B cell (primary cell): Measurements from ENCODE around the gene PPARG. TPM values are rescaled to one million over a fixed set of nuclear protein-coding genes. Genes with fewer than 3 reads are reported as not detected.

Experiments
- ATAC-seq: fragments of 200-7000 bp; cut with Tn5 transposase; one replicate; pipeline ENCODE4 v1.10.0; 2021; ENCODE audit warnings: low read depth, mild to moderate bottlenecking, moderate number of reproducible peaks, moderate library complexity
- CTCF ChIA-PET: fragments of 350-600 bp; sonication (Branson Sonifier 250); formaldehyde crosslinking; loops from one replicate; lab custom pipeline; 2021; ENCODE audit warnings: antibody characterized with exemption, inconsistent platforms; lab: Charles Lee
- POLR2A ChIA-PET: fragments of 350-600 bp; sonication (Branson Sonifier 250); formaldehyde crosslinking; loops from one replicate; lab custom pipeline; 2021; ENCODE audit warnings: antibody characterized with exemption; lab: Charles Lee
- DNase-seq: peaks from one replicate; pipeline ENCODE4 v3.0.0; 2013
- H2AFZ ChIP-seq: 2 replicates; pipeline ENCODE4 v1.6.1; 2012; ENCODE audit warnings: mild to moderate bottlenecking, low read depth, low read length; ENCODE audit not compliant: insufficient read depth, poor library complexity, severe bottlenecking
- H3K27ac ChIP-seq, 2 donors: 1 replicate in 1 of 2; 2 replicates in 1 of 2; pipeline ENCODE4 v1.5.1; 2012 to 2013; ENCODE audit warnings: low read length in 2 of 2, mild to moderate bottlenecking in 2 of 2, moderate library complexity in 1 of 2
- H3K27me3 ChIP-seq, 4 experiments: fragments of 200-600 bp in 1 of 4; sonication (generic) in 1 of 4; replicated peaks in 1 of 4; 1 replicate in 2 of 4; 2 replicates in 2 of 4; pipeline versions ENCODE4 v1.6.1 to v1.7.0; 2013 to 2016; ENCODE audit warnings: low read length in 3 of 4, mild to moderate bottlenecking in 2 of 4, mixed read lengths in 1 of 4, moderate library complexity in 1 of 4; ENCODE audit not compliant: insufficient read depth in 4 of 4, control insufficient read depth in 3 of 4; ENCODE audit errors: control extremely low read depth in 1 of 4
- H3K36me3 ChIP-seq, 2 experiments: replicated peaks in 1 of 2; 1 replicate in 1 of 2; 2 replicates in 1 of 2; pipeline versions ENCODE4 v1.6.1 to v1.7.1; 2013; ENCODE audit warnings: low read length in 1 of 2; ENCODE audit not compliant: insufficient read depth in 2 of 2, control insufficient read depth in 1 of 2; ENCODE audit errors: control extremely low read depth in 1 of 2, extremely low read depth in 1 of 2
- H3K4me1 ChIP-seq, 2 donors: fragments of 200-600 bp in 1 of 2; sonication (generic) in 1 of 2; 1 replicate in 1 of 2; 2 replicates in 1 of 2; pipeline versions ENCODE4 v1.5.1 to v1.6.1; 2013 to 2017; ENCODE audit warnings: low read length in 2 of 2; ENCODE audit not compliant: control insufficient read depth in 2 of 2, insufficient read depth in 2 of 2
- H3K4me2 ChIP-seq: replicated peaks from 2 replicates; pipeline ENCODE3; 2012; ENCODE audit warnings: mild to moderate bottlenecking, low read depth, low read length; ENCODE audit not compliant: poor library complexity, severe bottlenecking
- H3K4me3 ChIP-seq, 5 experiments: fragments of 200-600 bp in 1 of 5; sonication (generic) in 1 of 5; 1 replicate in 3 of 5; 2 replicates in 2 of 5; pipeline versions ENCODE4 v1.5.1 to v1.7.0; 2011 to 2016; ENCODE audit warnings: low read length in 4 of 5, mild to moderate bottlenecking in 4 of 5, low read depth in 2 of 5, control low read depth in 1 of 5, moderate library complexity in 1 of 5; ENCODE audit not compliant: insufficient read depth in 1 of 5; ENCODE audit errors: control extremely low read depth in 1 of 5, extremely low read depth in 1 of 5
- H3K79me2 ChIP-seq: fragments of 200-600 bp; sonication (generic); one replicate; pipeline ENCODE4 v1.6.0; 2016; ENCODE audit warnings: low read length; ENCODE audit not compliant: control insufficient read depth, insufficient read depth
- H3K9ac ChIP-seq: fragments of 200-600 bp; sonication (generic); 2 replicates; pipeline ENCODE4 v1.6.1; 2017; ENCODE audit warnings: mild to moderate bottlenecking, low read length, moderate library complexity
- H3K9me3 ChIP-seq, 3 donors: one replicate each; pipeline versions ENCODE4 v1.6.1 to v1.7.1; 2013; ENCODE audit warnings: low read length in 2 of 3; ENCODE audit not compliant: control insufficient read depth in 2 of 3, insufficient read depth in 1 of 3; ENCODE audit errors: control extremely low read depth in 1 of 3
- H4K20me1 ChIP-seq: 2 replicates; pipeline ENCODE4 v1.6.0; 2012; ENCODE audit warnings: mild to moderate bottlenecking, low read length; ENCODE audit not compliant: insufficient read depth, control insufficient read depth, poor library complexity, severe bottlenecking
- H3K27ac Mint-ChIP-seq: one replicate; pipeline ENCODE4 v1.8.0; 2021; ENCODE audit warnings: mixed read lengths
- H3K27me3 Mint-ChIP-seq: one replicate; pipeline ENCODE4 v1.8.0; 2021; ENCODE audit warnings: mixed read lengths
- H3K4me1 Mint-ChIP-seq: one replicate; pipeline ENCODE4 v1.8.0; 2021; ENCODE audit warnings: mixed read lengths
- H3K4me3 Mint-ChIP-seq: one replicate; pipeline ENCODE4 v1.8.0; 2021; ENCODE audit warnings: mixed read lengths
- H3K9me3 Mint-ChIP-seq: one replicate; pipeline ENCODE4 v1.8.0; 2022; ENCODE audit warnings: mixed read lengths; ENCODE audit not compliant: insufficient read depth
- CTCF ChIP-seq: fragments of 200-600 bp; IDR thresholded peaks from one replicate; pipeline ENCODE4 v1.8.0; 2022; ENCODE audit warnings: antibody characterized with exemption, mild to moderate bottlenecking
- EZH2 ChIP-seq: IDR thresholded peaks from 2 replicates; pipeline ENCODE4 v1.6.1; 2012; ENCODE audit warnings: borderline replicate concordance, low read depth, mild to moderate bottlenecking, moderate library complexity, low read length; ENCODE audit not compliant: insufficient read depth, poor library complexity, severe bottlenecking
- WGBS: methylation state at CpG from one replicate; pipeline ENCODE4 v1.1.5; 2013; ENCODE audit warnings: missing lambda C conversion rate; ENCODE audit not compliant: insufficient coverage; 5-methylcytosine and 5-hydroxymethylcytosine counted together
- intact Hi-C: fragments of 100-400 bp; cut with micrococcal nuclease; formaldehyde crosslinking; loops from one replicate; pipeline ENCODE4 v1.10.0; 2022
- polyA plus RNA-seq: library from polyadenylated mRNA; depleted of rRNA; stranded (reverse); fragments of >200 nt; gene quantifications from 2 replicates; pipeline ENCODE4 v1.2.3, GENCODE V29; 2012
- total RNA-seq, 2 donors: library from RNA; stranded (reverse); fragments of 120-200 nt in 1 of 2; gene quantifications; 1 replicate in 1 of 2; 2 replicates in 1 of 2; pipeline versions ENCODE4 v1.2.3 to v1.2.4, GENCODE V29; 2013 to 2022

PPARG gene
- total and polyA plus RNA-seq, 2 donors (not counting 1 experiment from before 2014, with no cell fraction given) = 0.12 to 0.44 TPM

- no peaks in the 10 kb centered on the region for H3K79me2 ChIP-seq
- TF ChIP-seq CTCF = no peak
- no peak for TF ChIP-seq EZH2
- POLR2A ChIA-PET = no interaction called here
- DNase-seq = no peak
- H3K9me3 ChIP-seq = no peaks in the 10 kb centered on the region
- intact Hi-C loops = no loop called here
- ATAC-seq = no peak
- H3K27me3 ChIP-seq = no peaks in the 10 kb centered on the region
- no peaks in the 10 kb centered on the region for H3K4me1 ChIP-seq
- no peak overlapping the region for H3K9ac ChIP-seq
- H2AFZ ChIP-seq = no peak overlapping the region
- no peak overlapping the region for H3K4me2 ChIP-seq
- H3K27ac Mint-ChIP-seq = no peak overlapping the region
- CTCF ChIA-PET = interaction anchor here (2.9 kb wide), 1 partner anchor 10 kb away, joined by 17 read pairs; no protein-coding TSS in a partner anchor
- no peak overlapping the region for H3K27ac ChIP-seq
- no peaks in the 10 kb centered on the region for H3K27me3 Mint-ChIP-seq
- no peaks in the 10 kb centered on the region for H4K20me1 ChIP-seq
- no peak overlapping the region for H3K4me3 ChIP-seq
- H3K9me3 Mint-ChIP-seq = no peaks in the 10 kb centered on the region
- H3K36me3 ChIP-seq = no peaks in the 10 kb centered on the region
- H3K4me1 Mint-ChIP-seq = peaks cover 6% of the 10 kb centered on the region
- 100% methylated on average over 1 of the region's 5 CpGs for WGBS
- H3K4me3 Mint-ChIP-seq = no peak overlapping the region
These were observed 181.2 kb downstream of the PPARG start for GRCh38 chr3:12470111-12470510.

- Mint-ChIP-seq H3K27ac (no peak overlapping the region), H3K4me3 (no peak overlapping the region), H3K27me3 (no peaks in the 10 kb centered on the region), H3K9me3 (no peaks in the 10 kb centered on the region), H3K4me1 (peaks cover 6% of the 10 kb centered on the region)
- Histone ChIP-seq H3K9me3 (no peaks in the 10 kb centered on the region), H3K79me2 (no peaks in the 10 kb centered on the region), H3K36me3 (no peaks in the 10 kb centered on the region), H3K4me1 (no peaks in the 10 kb centered on the region), H2AFZ (peak overlapping the region; percentile 21), H3K4me2 (no peak overlapping the region), H3K9ac (no peak overlapping the region), H4K20me1 (no peaks in the 10 kb centered on the region), H3K4me3 (no peak overlapping the region), H3K27ac (no peak overlapping the region), H3K27me3 (no peaks in the 10 kb centered on the region)
- intact Hi-C loops = no loop called here
- no peak for DNase-seq
- no peak for ATAC-seq
- ChIA-PET POLR2A (no interaction called here), CTCF (interaction anchor here (2.9 kb wide), 1 partner anchor 9 kb away, joined by 17 read pairs; no protein-coding TSS in a partner anchor)
- WGBS = 78% methylated on average over 3 of the region's 3 CpGs
- TF ChIP-seq CTCF (no peak), EZH2 (no peak)
These were observed 181.8 kb downstream of the PPARG start for GRCh38 chr3:12470680-12471079.
